GM20000 (cell line): Measurements from ENCODE around the gene CDCA4.

ENCODE experiments used
- DNase-seq: peaks from one replicate; pipeline ENCODE4 v3.0.0; 2012; ENCODE audit warnings: low spot score
- CTCF ChIP-seq: IDR thresholded peaks from 2 replicates; pipeline ENCODE4 v1.5.1; 2012; ENCODE audit warnings: mild to moderate bottlenecking, control low read depth; ENCODE audit errors: extremely low read depth, missing control alignments

The CDCA4 gene

GRCh38 chr14:104968153-104968527 lies 52.7 kb downstream of the CDCA4 start:
- no peak for DNase-seq
- no peak for TF ChIP-seq CTCF

- DNase-seq: no peak
- TF ChIP-seq CTCF: no peak
Measured at GRCh38 chr14:104967386-104968152, 53.3 kb downstream of the CDCA4 start.

- no peak for DNase-seq
- no peak for TF ChIP-seq CTCF
Measured at GRCh38 chr14:104966981-104967385, 53.9 kb downstream of the CDCA4 start.

- no peak for TF ChIP-seq CTCF
- DNase-seq: no peak
Measured at GRCh38 chr14:104966261-104966865, 54.5 kb downstream of the CDCA4 start.

- no peak for TF ChIP-seq CTCF
- DNase-seq: no peak
Measured at GRCh38 chr14:104965561-104966231, 55.2 kb downstream of the CDCA4 start.

GRCh38 chr14:104964546-104964945 lies 56.3 kb downstream of the CDCA4 start:
- no peak for TF ChIP-seq CTCF
- DNase-seq: no peak
